ENCODE results near the gene CCR7.

DNA sequence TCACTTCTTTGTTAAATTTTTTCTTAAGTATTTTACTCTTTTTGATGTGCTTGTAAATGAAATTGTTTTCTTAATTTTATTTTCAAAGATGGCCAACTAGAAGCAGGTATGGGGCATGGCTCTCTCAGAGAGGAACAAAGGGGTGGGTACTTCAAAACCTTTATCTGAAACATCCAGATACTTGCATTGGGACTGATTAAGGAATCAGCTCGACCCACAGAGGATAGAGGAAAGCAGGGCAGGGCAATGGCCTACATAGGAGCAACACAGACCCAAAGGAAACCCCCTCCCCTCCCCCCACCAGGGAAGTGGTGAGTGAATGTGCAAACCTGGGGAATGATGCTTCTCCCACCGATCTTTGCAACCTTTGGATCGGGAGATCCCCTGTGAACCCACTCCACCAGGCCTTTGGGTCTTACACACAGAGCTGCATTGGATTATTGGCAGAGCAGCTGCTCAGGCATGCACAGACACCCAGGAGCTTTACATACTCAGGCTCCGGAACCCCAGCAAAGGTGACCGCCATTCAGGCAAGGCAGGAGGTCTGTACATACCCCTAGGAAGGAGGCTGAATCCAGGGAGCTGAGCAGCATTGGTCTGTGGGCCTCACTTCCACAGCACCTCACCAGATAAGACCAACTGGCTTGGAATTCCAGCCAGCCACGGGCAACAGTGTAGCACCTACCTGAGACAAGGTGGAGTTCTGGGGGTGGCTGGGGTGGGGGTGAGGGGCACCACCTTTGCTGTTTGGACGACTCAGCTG is 3.0 kb upstream of the CCR7 start:
- TF ChIP-seq, protein P1, sequence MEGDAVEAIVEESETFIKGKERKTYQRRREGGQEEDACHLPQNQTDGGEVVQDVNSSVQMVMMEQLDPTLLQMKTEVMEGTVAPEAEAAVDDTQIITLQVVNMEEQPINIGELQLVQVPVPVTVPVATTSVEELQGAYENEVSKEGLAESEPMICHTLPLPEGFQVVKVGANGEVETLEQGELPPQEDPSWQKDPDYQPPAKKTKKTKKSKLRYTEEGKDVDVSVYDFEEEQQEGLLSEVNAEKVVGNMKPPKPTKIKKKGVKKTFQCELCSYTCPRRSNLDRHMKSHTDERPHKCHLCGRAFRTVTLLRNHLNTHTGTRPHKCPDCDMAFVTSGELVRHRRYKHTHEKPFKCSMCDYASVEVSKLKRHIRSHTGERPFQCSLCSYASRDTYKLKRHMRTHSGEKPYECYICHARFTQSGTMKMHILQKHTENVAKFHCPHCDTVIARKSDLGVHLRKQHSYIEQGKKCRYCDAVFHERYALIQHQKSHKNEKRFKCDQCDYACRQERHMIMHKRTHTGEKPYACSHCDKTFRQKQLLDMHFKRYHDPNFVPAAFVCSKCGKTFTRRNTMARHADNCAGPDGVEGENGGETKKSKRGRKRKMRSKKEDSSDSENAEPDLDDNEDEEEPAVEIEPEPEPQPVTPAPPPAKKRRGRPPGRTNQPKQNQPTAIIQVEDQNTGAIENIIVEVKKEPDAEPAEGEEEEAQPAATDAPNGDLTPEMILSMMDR (IDR thresholded peaks at IDR 0.05): no peak
- TF ChIP-seq POLR2A (IDR thresholded peaks at IDR 0.05): no peak
